ENCODE measurements around the gene MMAA. TPM values are rescaled to one million over a fixed set of nuclear protein-coding genes. Genes with fewer than 3 reads are reported as not detected.

MMAA gene
- total and polyA plus RNA-seq, 7 donors, result 3.6 to 21.9 (median 13.3) TPM

- ATAC-seq, result no peak
- intact Hi-C loops (cut with DNase I), result no loop called here
- H3K36me3 ChIP-seq (ENCODE audit: insufficient read depth in 1 of 2, low read depth in 1 of 2), result peaks cover 5 to 22% of the 10 kb centered on the region in 2 donors
- no peaks in the 10 kb centered on the region for H3K4me1 ChIP-seq
- DNase-seq, result no peak
- no peaks in the 10 kb centered on the region for H3K9me3 ChIP-seq
- TF ChIP-seq, protein P1, sequence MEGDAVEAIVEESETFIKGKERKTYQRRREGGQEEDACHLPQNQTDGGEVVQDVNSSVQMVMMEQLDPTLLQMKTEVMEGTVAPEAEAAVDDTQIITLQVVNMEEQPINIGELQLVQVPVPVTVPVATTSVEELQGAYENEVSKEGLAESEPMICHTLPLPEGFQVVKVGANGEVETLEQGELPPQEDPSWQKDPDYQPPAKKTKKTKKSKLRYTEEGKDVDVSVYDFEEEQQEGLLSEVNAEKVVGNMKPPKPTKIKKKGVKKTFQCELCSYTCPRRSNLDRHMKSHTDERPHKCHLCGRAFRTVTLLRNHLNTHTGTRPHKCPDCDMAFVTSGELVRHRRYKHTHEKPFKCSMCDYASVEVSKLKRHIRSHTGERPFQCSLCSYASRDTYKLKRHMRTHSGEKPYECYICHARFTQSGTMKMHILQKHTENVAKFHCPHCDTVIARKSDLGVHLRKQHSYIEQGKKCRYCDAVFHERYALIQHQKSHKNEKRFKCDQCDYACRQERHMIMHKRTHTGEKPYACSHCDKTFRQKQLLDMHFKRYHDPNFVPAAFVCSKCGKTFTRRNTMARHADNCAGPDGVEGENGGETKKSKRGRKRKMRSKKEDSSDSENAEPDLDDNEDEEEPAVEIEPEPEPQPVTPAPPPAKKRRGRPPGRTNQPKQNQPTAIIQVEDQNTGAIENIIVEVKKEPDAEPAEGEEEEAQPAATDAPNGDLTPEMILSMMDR (IDR thresholded peaks at IDR 0.05), result no peak
- H3K27me3 ChIP-seq (ENCODE audit: insufficient read depth in 3 of 3, low read length in 2 of 3), result no peaks in the 10 kb centered on the region
- H3K4me3 ChIP-seq, result no peak overlapping the region
- no peak overlapping the region for H3K27ac ChIP-seq
- WGBS, 3 donors, result 92 to 94% (median 93%) methylated on average over 3 of the region's 3 CpGs
Measured at GRCh38 chr4:145644699-145645098, 25.5 kb downstream of the MMAA start.

DNA sequence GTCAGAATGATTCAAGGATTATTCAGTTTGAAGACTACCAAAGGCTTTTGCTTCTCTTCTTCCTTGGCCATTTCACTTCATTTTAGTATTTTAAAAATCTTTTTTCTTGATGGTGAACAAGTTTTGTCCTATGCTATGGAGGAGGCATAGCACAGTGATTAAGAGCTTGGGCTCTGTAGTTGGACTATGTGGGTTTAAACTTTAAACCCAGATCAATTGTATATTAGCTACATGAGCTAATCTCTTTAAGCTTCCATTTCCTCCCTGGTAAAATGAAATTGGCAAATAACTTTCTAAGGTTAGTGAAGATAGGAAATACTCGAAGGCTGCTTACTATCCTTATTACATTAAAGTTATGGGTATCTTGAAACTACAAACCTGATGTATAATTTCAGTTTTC lies 37.0 kb downstream of the MMAA start:
- TF ChIP-seq, protein P1 (IDR thresholded peaks at IDR 0.05), result no peak
- 90 to 97% (median 94%) methylated on average over 1 of the region's 1 CpG for WGBS, 3 donors
- H3K27me3 ChIP-seq (ENCODE audit: insufficient read depth in 3 of 3, low read length in 2 of 3), result no peaks in the 10 kb centered on the region
- no peak overlapping the region for H3K27ac ChIP-seq
- no peak for ATAC-seq
- no peak for DNase-seq
- intact Hi-C loops (cut with DNase I), result no loop called here
- H3K4me3 ChIP-seq, result no peak overlapping the region
- H3K9me3 ChIP-seq, result no peaks in the 10 kb centered on the region
- H3K4me1 ChIP-seq, result no peaks in the 10 kb centered on the region
- H3K36me3 ChIP-seq (ENCODE audit: insufficient read depth in 1 of 2, low read depth in 1 of 2), result peaks cover 4 to 50% of the 10 kb centered on the region in 2 donors

DNA sequence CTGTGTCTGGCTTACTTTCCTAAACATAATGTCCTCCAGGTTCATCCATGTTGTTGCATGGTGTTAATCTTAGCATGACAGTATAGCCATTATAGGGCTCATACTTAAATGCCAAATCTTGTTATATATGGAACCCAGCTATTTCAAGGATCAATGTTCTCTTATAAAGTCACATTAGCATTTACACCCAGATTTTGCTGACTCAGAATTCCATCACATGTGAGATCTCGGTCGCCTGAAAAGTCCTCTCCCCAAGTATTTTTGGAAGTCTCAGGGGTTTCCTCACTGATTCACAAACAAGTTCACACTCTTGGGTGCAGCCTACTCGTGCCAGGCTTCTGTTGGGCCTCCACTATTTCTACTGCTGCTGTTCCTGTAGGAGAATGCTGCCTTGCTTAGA lies 40.9 kb downstream of the MMAA start:
- H3K9me3 ChIP-seq, result no peaks in the 10 kb centered on the region
- no peak overlapping the region for H3K4me3 ChIP-seq
- peaks cover 4 to 30% of the 10 kb centered on the region in 2 donors for H3K36me3 ChIP-seq (ENCODE audit: insufficient read depth in 1 of 2, low read depth in 1 of 2)
- intact Hi-C loops (cut with DNase I), result no loop called here
- H3K27ac ChIP-seq, result no peak overlapping the region
- ATAC-seq (no peak), DNase-seq (no peak)
- WGBS, 3 donors, result 86 to 90% (median 90%) methylated on average over 3 of the region's 3 CpGs
- no peaks in the 10 kb centered on the region for H3K27me3 ChIP-seq (ENCODE audit: insufficient read depth in 3 of 3, low read length in 2 of 3)
- TF ChIP-seq, protein P1 (IDR thresholded peaks at IDR 0.05), result no peak
- H3K4me1 ChIP-seq, result no peaks in the 10 kb centered on the region

DNA sequence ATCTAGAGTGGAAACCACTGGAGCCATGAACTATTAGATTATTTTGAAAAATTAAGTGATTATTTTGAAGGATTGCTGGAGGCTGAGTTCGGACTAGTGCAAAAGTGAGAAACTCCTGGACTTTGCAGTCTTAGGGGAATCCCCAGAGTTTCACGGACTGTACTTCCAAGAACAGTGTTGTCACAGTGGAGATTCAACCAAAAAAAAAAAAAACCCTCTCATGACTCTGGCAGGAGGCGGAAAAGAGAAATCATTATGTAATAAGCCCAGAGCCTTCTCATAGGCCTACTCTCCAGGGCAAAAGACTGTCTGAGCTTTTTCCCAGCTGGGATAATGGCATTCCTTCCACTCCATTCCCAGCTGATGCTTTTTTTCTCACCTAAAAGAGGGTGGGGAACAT lies 44.0 kb downstream of the MMAA start:
- intact Hi-C loops (cut with DNase I), result no loop called here
- Histone ChIP-seq H3K4me1 (no peaks in the 10 kb centered on the region), H3K36me3 (ENCODE audit: insufficient read depth in 1 of 2, low read depth in 1 of 2) (peaks cover 4 to 5% of the 10 kb centered on the region in 2 donors), H3K27ac (no peak overlapping the region), H3K9me3 (no peaks in the 10 kb centered on the region), H3K4me3 (no peak overlapping the region), H3K27me3 (ENCODE audit: insufficient read depth in 3 of 3, low read length in 2 of 3) (no peaks in the 10 kb centered on the region)
- TF ChIP-seq, protein P1 (IDR thresholded peaks at IDR 0.05), result no peak
- WGBS, 3 donors, result 61 to 68% (median 61%) methylated on average over 3 of the region's 3 CpGs
- ATAC-seq (peak in 3 of 4 donors; percentile 40 to 61 (median 44)), DNase-seq (no peak)

GRCh38 chr4:145665773-145666172 lies 46.6 kb downstream of the MMAA start:
- Histone ChIP-seq H3K27me3 (ENCODE audit: insufficient read depth in 3 of 3, low read length in 2 of 3) (no peaks in the 10 kb centered on the region), H3K9me3 (no peaks in the 10 kb centered on the region), H3K36me3 (ENCODE audit: insufficient read depth in 1 of 2, low read depth in 1 of 2) (no peaks in the 10 kb centered on the region), H3K27ac (no peak overlapping the region), H3K4me3 (no peak overlapping the region), H3K4me1 (no peaks in the 10 kb centered on the region)
- TF ChIP-seq, protein P1 (IDR thresholded peaks at IDR 0.05), result no peak
- no peak for ATAC-seq
- 77 to 93% (median 91%) methylated on average over 1 of the region's 1 CpG for WGBS, 3 donors
- intact Hi-C loops (cut with DNase I), result no loop called here
- DNase-seq, result no peak
